Stimulated activated CD8-positive, alpha-beta memory T cell treated with anti-CD3 and anti-CD28 coated beads, Interleukin-15, amount 100 ng/mL, for 4 hours (primary cell): Measurements from ENCODE around the gene OR6M1.

ENCODE experiments used
- DNase-seq, 2 donors: peaks; one replicate each; pipeline ENCODE4 v3.0.0-alpha.2; 2020; ENCODE audit warnings: low read depth in 2 of 2

The OR6M1 gene

DNA sequence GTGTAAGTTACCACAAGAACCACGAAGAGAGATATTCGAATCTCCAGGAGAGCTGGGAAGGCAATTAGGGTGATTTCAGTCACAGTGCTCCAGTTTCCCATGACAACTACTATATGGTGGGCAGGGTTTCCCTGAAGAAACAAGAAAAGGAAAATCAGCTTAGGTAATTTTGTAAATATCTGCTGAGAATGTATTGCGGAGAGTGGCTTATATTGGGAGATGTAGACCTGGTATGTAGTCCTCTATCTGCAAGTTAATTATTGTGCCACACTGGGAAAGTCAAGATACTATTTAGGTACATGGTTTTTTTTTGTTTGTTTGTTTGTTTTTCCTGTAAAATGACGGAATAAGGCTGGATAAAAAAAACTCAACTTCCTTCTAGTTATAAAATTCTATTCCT lies at the start of gene OR6M1:
OR6M1 (minus strand) TSS at position 101 of the 400 bp plus-strand sequence; CDS start at position 101, 0 bp downstream.
- no peak for DNase-seq

DNA sequence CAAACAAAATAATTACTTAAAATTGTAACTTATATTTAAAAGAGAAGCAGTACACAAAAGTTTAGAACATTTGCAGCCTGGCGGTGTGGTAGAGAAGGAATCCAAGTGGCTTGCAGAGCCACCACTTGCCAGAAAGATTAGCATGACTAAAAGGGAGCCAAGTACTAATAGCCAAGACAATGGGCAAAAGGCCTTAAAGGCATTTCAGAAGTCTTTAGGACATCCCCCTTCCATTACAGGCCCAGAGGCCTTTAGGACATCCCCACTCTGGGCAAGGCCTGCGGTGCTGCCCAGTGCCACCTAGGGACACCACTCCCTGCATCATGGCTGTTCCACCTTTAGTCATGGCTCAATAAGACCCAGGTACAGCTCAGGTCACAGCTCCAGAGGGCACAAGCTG lies 46.9 kb upstream of the OR6M1 start:
- DNase-seq: no peak

DNA sequence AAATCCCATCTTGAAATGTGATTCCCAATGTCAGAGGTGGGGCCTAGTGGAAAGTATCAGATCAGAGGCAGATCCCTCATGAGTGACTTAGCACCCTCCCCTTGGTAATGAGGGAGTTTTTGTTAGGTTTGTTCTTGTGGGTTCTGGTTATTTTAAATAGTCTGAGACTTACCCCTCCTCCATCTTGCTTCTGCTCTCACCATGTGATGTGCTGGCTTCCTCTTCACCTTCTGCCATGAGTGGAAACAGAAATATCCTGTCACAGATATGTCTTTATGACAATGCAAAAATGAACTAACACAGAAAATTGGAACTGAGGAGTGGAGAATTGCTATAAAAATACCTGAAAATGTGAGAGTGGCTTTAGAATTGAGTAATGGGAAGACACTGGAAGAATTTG lies 46.2 kb upstream of the OR6M1 start:
- no peak for DNase-seq

DNA sequence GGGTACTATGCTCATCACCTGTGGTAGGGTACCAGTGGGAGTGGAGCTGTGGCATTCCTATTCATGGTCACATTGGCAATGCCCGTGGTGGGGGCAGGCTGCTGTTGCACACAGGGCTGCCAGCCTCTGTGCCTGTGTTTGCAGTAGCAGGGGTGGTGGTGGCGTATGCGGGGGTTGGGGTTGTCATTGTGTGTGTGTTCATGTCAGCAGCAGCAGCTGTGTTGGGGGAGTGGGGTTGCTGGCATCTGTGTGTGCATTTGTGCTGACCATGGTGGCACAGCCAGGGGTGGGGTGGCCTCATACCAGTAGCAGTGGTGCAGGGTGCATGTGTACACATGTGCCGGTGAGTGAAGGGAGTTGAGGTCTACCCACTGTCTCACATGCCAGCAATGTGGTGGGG lies 45.0 kb upstream of the OR6M1 start:
- no peak for DNase-seq

DNA sequence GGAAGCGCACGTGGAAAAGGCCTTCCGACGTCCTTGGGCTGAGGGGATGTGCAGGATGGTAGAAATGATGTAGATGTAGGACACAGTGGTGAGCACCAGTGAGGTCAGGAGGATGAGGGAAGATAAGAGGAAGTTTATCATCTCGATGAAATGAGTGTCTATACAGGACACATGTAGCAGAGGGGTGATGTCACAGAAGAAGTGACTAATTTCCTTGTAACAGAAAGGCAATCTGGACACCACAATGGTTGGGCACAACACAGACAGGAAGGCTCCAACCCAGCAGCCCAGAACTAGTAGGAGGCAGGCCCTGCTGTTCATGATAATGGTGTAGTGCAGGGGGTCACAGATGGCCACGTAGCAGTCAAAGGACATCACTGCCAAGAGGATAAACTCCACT lies 35.0 kb upstream of the OR6M1 start:
- DNase-seq: no peak

GRCh38 chr11:123839131-123839530 lies 33.0 kb upstream of the OR6M1 start:
- no peak for DNase-seq

- no peak for DNase-seq
These were observed 32.5 kb upstream of the OR6M1 start for GRCh38 chr11:123838659-123839058.

GRCh38 chr11:123838199-123838598 lies 32.0 kb upstream of the OR6M1 start:
- DNase-seq: no peak

- no peak for DNase-seq
These were observed 26.9 kb upstream of the OR6M1 start for GRCh38 chr11:123833095-123833494.

GRCh38 chr11:123829745-123830144 lies 23.6 kb upstream of the OR6M1 start:
- DNase-seq: no peak

DNA sequence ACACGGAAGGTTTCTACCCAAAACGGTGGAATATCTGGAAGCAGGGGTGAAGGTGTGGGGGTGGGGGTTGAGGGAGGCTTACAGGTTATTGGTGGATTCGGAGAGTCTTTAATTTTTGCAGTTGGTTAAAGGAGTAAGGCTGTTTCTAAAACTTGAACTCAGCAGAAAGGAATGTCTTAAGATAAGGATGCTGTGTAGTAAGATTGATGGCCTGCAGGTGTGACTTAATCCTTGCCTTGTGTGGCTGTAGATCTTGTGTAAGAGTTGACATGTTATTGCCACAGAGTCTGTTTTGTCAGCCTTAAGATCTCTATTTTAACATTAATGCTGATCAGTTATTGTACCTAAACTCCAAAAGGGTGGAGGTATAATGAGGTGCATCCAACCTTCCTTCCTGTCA lies 16.4 kb upstream of the OR6M1 start:
- no peak for DNase-seq

DNA sequence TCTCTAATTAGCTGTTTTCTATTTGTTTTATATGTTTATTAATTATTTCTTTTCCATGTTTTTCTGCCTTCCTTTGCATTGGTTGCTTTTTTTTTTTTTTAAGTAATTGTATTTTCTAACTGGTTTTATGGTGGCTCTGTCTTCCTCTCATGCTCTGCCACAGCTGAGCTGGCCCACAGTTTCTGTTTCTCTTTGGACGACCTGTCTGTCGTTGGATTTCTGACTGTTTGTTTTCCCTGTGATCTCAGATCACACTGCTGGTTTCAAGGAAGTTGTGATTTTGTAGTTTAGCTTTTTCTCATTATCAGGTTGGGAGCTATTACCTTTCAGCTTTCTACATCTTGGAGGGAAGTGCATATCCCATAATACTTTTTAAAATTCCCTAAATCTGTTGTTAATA lies 15.9 kb upstream of the OR6M1 start:
- DNase-seq: no peak

GRCh38 chr11:123815122-123815521 lies 9.0 kb upstream of the OR6M1 start:
- no peak for DNase-seq

DNA sequence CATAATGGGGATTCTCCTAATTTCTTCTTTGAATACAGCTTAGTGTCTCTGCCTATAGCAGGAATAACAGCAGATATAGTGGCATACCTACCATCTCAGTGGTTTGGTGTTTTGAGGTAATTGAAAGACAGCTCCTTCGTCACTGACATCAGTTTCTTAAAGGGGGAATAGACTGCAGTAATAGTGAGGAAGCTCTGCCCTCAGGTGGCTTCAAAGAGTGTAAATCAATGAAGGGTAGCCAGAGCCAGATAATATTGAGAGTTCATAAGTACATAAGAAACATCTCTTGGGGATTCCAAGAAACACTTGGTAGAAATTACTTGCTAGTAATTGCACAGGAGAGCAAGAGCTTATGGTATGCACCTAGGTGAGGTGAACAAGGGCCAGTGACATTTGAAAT lies 4.4 kb downstream of the OR6M1 start:
- DNase-seq: no peak

- no peak for DNase-seq
These were observed 6.1 kb downstream of the OR6M1 start for GRCh38 chr11:123800036-123800435.

- DNase-seq: no peak
These were observed 6.7 kb downstream of the OR6M1 start for GRCh38 chr11:123799438-123799837.

- DNase-seq: no peak
These were observed 7.5 kb downstream of the OR6M1 start for GRCh38 chr11:123798513-123799252.

- DNase-seq: no peak
These were observed 8.1 kb downstream of the OR6M1 start for GRCh38 chr11:123798079-123798478.

- DNase-seq: no peak
These were observed 8.6 kb downstream of the OR6M1 start for GRCh38 chr11:123797541-123797940.

- DNase-seq: no peak
These were observed 9.0 kb downstream of the OR6M1 start for GRCh38 chr11:123797114-123797513.

DNA sequence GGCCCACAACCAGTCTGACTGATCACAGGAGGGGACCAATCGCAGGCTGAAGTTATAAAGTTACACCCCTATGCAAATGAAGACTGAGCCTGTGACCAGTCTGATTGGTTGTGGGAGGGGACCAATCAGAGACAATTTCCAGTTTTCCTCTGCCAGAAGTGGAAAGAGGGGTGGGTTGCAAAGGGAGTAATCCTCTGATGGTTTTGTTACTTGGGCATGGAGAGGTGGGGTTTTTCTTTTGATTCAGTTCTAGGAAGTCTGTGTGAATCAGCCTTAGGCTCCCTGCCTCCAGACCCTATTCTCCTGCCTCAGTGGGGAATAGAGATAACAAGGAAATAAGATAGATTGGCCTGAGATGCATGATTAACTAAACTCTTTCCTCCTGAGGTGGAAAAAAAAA lies 9.9 kb downstream of the OR6M1 start:
- no peak for DNase-seq

DNA sequence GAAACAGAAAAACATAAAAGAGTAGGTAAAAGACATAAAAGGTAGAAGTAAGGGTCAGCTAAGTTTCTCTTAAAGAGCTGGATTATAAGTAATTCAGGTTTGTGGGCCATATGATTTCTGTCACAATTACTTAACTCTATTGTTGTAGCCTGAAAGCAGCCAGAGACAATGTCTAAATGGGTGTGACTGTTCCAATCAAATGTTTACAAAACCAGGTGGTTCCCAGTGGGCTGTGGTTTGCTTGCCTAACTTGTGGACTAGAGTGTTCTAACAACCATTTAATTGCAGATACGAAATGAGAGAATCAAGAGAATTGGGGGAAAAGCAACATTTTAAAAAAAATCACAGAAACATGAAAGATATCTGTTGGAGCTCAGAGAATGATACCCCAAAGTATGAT lies 22.6 kb downstream of the OR6M1 start:
- no peak for DNase-seq

DNA sequence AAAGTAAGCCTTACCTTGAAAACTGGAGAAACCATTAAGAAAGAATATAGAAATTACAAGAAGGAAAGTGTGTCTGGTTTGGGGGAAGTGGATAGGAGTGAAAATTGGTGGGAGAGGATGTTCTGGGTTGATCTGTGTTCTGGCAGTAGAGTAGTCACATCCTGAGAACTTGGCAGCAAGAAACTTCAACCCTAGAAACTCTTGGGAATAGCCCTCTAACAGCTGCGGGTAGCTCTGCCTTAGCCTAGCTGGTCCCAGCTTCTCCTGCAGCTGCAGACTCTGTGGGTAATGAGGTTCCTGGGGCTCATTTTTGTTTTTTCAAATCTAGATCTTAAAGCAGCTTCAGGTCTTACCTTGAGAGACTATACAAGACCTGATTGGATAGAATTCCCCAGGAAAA lies 27.6 kb downstream of the OR6M1 start:
- DNase-seq: no peak
